Activated CD8-positive, alpha-beta memory T cell treated with anti-CD3 and anti-CD28 coated beads, Interleukin-2, amount 50 U/mL, for 48 hours (primary cell): ENCODE measurements around the gene SORD.
"Not testable (repeated sequence)": the region's sequence is repeated elsewhere in the genome, so short reads cannot be mapped to it uniquely, and the experiment has no call there.

ENCODE experiments used
- DNase-seq: peaks from one replicate; pipeline ENCODE4 v3.0.0-alpha.2; 2020

Gene SORD

DNA sequence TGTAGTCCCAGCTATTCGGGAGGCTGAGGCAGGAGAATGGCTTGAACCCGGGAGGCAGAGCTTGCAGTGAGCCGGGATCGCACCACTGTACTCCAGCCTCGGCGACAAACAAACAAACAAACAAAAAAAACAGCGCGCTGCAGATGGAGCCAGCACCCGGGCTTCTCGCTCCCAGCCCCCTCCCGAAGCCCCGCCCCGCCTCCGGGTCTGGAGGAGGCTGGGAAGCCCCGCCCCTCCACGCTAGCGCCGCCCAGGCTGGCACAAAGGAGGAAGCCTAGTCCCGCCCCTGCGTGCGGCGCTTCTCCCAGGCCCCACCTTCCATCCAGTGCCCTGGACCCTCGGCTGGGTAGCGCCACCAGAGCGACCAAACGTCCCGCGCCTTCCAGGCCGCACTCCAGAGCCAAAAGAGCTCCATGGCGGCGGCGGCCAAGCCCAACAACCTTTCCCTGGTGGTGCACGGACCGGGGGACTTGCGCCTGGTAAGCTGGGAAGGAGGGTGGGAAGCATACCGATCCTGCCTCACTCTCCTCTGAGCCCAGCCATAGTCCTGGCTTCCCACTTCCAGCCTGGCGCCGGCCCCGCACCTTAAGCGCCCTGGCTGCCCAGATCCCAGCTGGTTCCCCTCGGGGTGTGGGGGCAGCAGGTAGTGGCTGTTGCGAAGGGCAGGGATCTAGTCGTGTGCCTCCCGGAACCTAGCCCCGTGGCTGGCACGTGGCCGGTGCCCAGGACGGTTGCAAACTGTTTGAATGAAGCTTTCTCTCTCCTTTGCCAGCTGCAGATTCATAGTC, at the start of gene SORD:
SORD (plus strand) TSS at position 325 of the 788 bp plus-strand sequence; CDS start at position 414, 89 bp downstream.
- DNase-seq: peak; percentile 94

DNA sequence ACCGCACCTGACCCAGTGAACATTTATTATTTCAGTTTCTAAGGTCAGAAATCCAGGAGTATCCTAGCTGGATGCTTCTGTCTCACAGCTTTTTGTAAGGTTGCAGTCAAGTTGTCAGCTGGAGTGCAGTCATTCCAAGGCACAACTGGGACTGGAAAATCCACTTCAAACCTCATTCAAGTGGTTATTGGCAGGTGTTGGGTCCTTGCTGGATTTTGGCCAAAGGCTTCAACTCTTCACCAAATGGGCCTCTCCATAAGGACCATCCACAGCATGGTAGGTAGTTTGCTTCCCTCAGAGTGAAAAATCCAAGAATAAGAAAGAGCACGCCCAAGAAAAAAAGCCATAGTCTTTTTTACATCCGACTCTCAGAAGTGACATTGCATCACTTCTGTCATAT, 46.8 kb upstream of the SORD start:
- DNase-seq: not testable (repeated sequence)

DNA sequence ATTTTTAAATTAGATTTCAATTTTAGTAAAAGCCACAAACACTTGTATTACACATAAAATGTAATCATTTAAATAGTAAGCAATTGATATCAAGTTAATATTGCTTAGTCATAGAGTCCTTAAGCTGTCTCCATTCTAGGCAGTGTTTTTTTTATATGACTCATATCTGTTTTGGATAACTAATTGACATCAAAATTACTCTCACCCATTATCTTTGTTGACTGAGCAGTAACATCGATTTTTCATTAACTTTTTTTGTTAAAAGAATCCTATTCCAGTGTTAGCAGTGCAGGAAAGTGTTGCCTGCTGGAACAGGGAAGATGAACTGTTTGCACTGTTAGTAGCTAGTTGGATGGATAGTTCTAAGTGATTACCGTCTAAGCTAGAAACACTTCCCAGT, 45.2 kb upstream of the SORD start:
- DNase-seq: not testable (repeated sequence)

DNA sequence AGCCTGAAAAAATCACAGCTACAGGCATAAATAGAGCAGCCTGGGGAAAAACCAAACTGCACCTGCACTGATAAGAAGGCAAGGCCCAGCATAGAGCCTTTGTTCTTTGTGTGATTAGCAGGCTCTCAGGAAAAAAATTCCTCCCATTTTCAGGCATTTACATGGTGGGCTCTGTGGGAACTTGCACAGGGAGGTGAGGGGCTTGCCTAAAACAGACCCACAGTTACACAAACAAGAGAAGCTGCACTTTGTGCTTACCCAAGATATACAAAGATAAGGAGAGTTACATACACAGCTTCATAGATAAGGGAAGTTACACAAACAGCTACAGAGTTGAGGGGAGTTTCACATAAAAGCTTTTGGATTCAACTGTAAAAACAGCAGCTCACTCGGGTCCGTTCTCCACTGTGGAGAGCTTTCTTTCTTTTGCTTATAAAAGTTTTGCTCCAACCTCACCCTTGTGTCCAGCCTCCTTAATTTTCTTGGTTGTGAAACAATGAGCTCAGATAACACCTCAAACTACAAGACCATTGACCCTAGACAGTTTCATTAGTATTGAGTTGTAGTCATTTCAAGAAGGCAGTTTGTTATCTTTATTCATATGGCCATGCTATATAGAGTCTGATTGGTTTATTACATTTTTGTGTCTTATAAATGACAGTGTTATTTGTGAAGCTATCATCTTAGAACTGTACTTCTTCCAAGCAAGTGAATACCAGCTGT, 43.2 kb upstream of the SORD start:
- DNase-seq: not testable (repeated sequence)

DNA sequence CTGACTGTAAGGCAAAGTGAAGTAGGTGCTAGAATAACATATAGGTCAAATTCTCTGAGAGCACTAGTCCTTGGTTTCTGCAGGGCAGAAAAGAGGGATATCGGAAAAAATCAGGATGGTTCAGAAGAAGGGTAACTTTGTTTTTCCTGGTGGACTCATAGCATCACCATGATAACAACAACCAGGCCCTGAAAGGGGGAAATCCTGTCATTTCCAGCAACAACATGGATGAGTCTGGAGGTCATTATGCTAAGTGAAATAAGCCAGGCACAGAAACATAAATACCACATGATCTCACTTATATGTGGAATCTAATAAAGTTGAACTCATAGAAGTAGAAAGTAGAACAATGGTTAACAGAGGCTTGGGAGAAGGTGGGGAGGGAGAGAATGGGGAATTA, 38.9 kb upstream of the SORD start:
- DNase-seq: not testable (repeated sequence)

DNA sequence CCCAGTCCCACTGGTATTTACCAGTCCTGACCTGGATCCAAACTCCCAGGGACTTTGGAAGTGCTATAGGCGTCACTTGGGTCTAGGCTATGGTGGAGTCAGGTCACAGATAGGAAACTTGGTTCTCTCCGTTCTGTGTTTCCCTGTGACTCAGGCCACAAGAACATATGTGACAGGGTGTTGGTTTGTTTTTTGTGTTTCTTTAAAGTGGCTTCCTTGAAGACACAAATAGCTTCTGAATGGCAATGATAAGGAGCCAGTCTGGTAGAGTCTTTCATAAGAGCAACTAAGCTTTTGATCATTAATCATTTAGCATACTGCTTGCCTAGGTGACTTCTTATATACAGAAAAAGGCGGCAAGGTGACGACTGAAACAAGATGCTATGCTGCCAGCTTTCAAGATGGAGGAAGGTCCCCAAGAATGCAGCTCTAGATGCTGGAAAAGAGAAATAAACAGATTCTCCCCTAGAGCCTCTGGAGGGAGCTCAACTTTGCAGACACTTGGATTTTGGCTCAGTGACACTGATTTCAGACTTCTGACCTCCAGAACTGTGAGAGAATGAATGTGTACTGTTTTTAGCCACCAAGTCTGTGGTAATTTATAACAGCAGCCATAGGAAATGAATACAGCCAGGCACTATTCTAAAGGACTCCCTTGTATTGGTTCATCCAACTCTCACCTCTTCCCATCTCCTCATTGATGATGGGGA, 36.5 kb upstream of the SORD start:
- not testable (repeated sequence) for DNase-seq

DNA sequence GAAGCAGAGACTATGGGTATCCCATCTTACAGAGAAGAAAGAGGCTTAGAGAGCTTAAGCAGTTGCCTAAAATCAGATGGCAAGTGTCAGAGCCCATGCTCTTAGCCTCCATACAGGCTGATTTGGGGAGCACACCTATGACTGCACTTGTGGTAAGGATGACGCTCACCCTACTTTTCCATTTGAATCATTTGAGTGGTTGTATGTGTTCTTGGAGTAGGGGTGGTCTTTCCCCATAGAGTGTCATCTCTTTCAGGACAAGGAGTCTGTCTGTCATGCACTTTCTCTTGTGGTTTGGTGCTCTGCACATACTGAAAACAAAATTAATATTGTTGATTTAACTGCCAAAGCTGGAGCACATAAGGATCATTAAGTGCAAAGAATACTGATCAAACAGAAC, 35.3 kb upstream of the SORD start:
- not testable (repeated sequence) for DNase-seq

GRCh38 chr15:44988184-44988869, 34.7 kb upstream of the SORD start:
- not testable (repeated sequence) for DNase-seq

GRCh38 chr15:44988870-44989219, 34.1 kb upstream of the SORD start:
- not testable (repeated sequence) for DNase-seq

- DNase-seq: not testable (repeated sequence)
Observed at GRCh38 chr15:44997632-44998031, 25.4 kb upstream of the SORD start.

DNA sequence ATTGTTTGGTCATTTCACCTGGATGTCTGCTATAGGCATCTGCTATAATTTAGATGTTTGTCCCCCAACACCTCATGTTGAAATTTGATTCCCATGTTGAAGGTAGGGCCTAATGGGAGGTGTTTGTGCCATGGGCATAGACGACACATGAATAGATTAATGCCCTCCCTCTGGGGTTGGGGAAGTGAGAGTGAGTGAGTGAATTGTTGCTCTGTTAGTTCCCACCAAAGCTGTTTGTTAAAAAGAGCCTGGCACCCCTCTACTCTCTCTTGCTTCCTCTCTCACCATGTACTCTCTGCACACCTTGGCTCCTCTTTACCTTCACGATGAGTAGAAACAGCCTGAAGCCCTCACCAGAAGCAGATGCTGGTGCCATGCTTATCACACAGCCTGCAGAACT, 23.9 kb upstream of the SORD start:
- no peak for DNase-seq

GRCh38 chr15:45001180-45001579, 21.8 kb upstream of the SORD start:
- DNase-seq: not testable (repeated sequence)

DNA sequence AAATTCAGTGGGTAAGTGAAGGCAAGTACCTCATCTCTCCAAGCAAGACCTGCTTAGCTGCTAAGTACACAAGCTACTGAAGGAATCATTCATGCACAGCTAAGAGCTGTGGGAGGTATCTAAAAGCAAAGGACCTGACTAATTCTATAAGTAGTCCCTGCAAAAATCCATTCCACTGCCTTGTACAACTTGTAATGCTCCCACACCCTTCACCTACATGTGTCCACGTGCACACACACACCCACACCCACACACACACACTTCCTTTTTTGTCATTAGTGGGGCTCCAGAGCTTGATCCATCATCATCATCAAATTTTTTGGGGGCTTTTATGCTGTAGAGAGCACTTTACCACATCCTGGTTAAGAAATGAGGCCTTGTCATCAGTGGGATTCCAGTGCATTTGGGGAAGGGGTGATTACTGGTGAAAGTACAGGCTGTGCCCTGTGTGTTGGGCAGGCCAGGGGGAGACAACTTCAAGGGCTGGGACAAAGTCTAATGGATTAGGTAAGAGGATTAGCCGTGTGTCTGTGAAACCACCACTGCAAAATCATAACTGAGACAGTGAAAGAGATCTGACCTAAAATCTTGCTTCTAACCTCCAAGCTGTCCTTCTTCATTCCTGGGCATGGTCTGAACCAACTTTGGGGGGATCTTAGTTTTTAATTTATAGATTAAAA, 19.1 kb upstream of the SORD start:
- DNase-seq: not testable (repeated sequence)

DNA sequence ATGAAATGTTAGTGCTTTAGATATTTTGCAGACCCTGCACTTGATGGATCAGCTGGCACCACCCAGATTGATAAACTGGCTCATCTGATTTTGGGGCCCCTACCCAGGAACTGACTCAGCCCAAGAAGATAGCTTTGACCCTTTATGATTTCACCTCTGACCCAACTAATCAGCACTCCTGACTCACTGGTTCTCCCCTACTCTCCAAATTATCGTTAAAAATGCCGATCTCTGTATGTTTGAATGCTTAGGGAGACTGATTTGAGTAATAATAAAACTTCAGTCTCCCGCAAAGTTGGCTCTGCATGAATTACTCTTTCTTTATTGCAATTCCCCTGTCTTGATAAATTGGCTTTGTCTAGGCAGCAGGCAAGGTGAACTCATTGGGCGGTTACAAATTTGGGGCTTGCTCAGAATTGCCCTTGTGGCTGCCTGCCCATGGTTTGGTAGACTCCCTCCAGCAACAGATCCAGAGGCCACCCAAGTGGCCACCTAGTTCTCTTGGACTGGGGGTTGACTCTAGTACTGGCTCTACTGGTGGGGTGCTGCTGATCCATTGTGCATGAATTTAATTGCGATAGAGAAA, 18.3 kb upstream of the SORD start:
- DNase-seq: not testable (repeated sequence)

DNA sequence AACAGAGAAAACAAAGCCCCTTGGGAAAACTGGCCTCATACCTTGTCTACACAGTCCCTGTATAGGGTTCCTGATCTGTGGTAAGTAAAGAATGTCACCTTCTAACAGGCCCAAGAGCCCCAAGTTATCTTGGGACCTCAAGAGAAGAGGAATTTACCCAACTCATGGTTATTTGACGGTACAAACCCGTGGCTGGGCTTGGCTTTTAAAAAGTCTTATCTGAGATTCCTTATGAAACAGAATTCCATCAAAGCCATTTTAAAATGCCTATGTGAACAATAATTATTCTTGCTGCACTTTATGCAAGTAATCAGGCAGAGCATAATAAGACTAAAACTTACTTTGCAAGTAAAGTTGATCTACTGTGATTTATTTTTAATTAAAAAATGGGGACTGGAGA, 13.9 kb upstream of the SORD start:
- no peak for DNase-seq

DNA sequence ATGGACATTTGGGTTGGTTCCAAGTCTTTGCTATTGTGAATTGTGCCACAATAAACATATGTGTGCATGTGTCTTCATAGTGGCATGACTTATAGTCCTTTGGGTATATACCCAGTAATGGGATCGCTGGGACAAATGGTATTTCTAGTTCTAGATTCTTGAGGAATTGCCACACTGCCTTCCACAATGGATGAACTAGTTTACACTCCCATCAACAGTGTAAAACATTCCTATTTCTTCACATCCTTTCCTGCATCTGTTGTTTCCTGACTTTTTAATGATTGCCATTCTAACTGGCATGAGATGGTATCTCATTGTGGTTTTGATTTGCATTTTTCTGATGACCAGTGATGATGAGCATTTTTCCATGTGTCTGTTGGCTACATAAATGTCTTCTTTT, 7.9 kb upstream of the SORD start:
- DNase-seq: not testable (repeated sequence)

GRCh38 chr15:45020222-45020900, 2.6 kb upstream of the SORD start:
- not testable (repeated sequence) for DNase-seq

DNA sequence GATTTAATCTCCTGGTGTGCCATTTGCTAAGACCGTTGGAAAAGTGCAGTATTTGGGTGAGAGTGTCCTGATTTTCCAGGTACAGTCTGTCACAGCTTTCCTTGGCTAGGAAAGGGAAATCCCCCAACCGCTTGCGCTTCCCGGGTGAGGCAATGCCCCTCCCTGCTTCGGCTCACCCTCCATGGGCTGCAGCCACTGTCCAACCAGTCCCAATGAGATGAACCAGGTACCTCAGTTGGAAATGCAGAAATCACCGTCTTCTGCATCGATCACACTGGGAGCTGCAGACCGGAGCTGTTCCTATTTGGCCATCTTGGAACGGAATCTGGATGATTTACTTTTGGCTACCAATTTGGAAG, 2.1 kb upstream of the SORD start:
- DNase-seq: not testable (repeated sequence)

DNA sequence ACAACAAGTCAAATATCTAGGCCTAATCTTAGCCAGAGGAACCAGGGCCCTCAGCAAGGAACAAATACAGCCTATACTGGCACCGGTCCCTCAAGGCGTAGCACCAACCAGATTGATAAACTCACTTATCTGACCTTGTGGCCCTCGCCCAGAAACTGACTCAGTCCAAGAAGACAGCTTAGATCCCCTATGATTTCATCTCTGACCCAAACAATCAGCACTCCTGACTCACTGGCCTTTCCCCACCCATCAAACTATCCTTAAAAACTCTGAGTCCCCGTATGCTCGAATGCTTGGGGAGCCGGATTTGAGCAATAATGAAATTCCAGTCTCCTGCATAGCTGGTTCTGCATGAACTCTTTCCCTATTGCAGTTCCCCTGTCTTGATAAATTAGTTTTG, 1.6 kb upstream of the SORD start:
- DNase-seq: no peak

DNA sequence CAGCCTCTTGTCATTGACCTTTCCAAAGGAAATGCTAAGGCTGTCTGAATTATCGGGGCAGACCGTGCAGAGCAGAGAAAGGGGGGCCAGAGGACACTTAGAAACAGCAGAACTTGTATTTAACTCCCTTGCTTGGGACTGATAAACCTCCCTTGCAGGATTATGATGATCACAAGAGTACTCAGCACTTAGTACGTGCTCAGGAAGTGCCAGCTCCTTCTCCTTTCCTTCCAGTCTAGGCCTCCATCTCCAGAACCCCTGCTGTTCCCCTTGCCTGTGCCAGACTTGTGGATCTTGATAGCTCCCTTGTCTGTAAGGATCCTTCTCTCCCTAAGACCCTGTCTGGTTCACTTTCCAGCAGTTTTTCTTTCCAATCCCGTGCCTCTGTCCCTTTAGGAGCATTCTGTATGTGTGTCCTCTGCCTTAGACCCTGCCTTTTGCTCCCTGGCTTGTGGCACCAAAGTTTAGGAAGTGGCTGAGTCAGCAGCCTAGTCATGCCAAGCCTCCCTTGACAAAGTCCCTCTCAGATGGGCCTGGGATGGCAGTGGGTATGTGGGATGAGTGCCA, 747 bp downstream of the SORD start:
- no peak for DNase-seq

GRCh38 chr15:45024649-45025048, 1.7 kb downstream of the SORD start:
- DNase-seq: not testable (repeated sequence)
